GM12873 (cell line): ENCODE results near the gene HS3ST4.

Experiments used
- CTCF ChIP-seq: IDR thresholded peaks from 2 replicates; pipeline ENCODE4 v1.5.1; 2012; ENCODE audit warnings: low read depth, mild to moderate bottlenecking, moderate library complexity, low read length, control low read depth; ENCODE audit not compliant: insufficient read depth; ENCODE audit errors: missing control alignments

Gene HS3ST4

GRCh38 chr16:26108836-26109505, 417.2 kb downstream of the HS3ST4 start:
- TF ChIP-seq CTCF, result no peak

- TF ChIP-seq CTCF, result no peak
These were observed 420.1 kb downstream of the HS3ST4 start for GRCh38 chr16:26111900-26112299.

GRCh38 chr16:26118575-26118974, 426.8 kb downstream of the HS3ST4 start:
- no peak for TF ChIP-seq CTCF

GRCh38 chr16:26120729-26121128, 429.0 kb downstream of the HS3ST4 start:
- no peak for TF ChIP-seq CTCF

DNA sequence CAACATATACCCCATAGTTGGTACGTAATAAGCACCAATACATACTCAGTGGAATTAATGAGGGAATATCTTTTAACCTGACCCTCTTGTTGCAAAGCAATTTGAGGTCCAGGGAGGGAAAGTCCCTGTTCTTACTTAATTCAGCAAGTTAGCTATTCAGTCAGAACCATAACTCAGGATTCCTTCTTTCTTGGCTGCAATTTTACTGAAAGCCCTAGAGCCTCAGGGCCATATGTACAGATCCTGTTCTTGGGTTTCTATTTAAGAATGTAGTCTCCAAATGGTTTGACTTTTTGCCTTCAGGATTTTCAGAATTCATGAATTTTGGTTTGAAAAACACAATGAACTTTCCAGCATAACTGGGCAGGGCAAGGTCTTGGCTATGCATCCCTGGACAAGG, 436.5 kb downstream of the HS3ST4 start:
- no peak for TF ChIP-seq CTCF

- TF ChIP-seq CTCF, result no peak
These were observed 438.2 kb downstream of the HS3ST4 start for GRCh38 chr16:26129997-26130396.

DNA sequence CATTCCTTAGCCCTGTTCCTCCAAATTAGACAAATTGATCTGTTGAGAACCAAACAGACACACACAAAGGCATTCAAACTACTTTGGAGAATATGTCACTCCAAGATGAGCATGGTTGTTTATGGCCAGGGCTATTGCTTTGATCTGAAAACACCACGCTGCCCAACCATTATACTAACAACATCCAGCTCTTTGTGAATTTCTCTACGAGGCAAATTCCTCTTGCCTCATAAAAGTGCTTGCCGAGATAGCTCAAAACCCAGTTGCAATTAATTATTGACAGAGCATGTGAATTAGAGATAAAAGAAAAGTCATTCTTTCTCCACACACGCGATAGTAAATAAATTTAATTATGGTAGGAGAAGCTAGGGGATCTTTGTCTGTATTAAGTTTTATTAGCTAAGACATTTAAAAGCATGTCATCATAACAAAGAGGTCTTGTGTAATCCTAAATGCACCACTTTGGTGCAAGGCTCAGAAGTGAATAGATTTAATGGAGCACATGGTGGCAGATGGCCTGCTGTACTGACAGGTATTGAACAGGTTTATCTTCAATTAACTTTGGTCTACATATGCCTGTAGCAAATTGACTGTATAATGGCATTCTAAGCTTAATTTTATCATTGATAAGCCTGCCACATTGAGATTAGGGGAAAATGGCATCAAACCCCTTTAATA, 441.8 kb downstream of the HS3ST4 start:
- TF ChIP-seq CTCF, result no peak
